K562 (cell line): ENCODE results near the gene C22orf42. TPM values are rescaled to one million over a fixed set of nuclear protein-coding genes. Genes with fewer than 3 reads are reported as not detected.

Experiments
- ATF3 ChIP-seq, 2 experiments: fragments of 450-650 bp in 1 of 2; sonication (generic) in 1 of 2; formaldehyde crosslinking in 1 of 2; IDR thresholded peaks in 1 of 2; conservative IDR thresholded peaks in 1 of 2; 2 replicates each; pipeline versions ENCODE4 v1.6.1 to v1.8.1; 2016 to 2023; ENCODE audit warnings: mild to moderate bottlenecking in 2 of 2, moderate library complexity in 2 of 2, inconsistent platforms in 1 of 2, missing genetic modification reagents in 1 of 2
- BHLHE40 ChIP-seq: IDR thresholded peaks from 2 replicates; pipeline ENCODE4 v1.6.1; 2011; ENCODE audit warnings: low read length, improper control_type of control experiment
- CHCHD3 ChIP-seq: fragments of 250-450 bp; sonication (Bioruptor Pico); IDR thresholded peaks from 2 replicates; pipeline ENCODE4 v2.1.2; 2022; ENCODE audit warnings: mild to moderate bottlenecking
- ESRRB ChIP-seq: fragments of 250-450 bp; sonication (Bioruptor Pico); IDR thresholded peaks from 2 replicates; pipeline ENCODE4 v1.5.0; 2020; ENCODE audit warnings: mild to moderate bottlenecking, moderate library complexity, borderline replicate concordance
- HEY1 ChIP-seq: fragments of 250-450 bp; sonication (Bioruptor Pico); IDR thresholded peaks from 2 replicates; pipeline ENCODE4 v1.5.0; 2020; ENCODE audit warnings: mild to moderate bottlenecking, moderate library complexity, borderline replicate concordance
- HNRNPK ChIP-seq: fragments of 200-400 bp; formaldehyde crosslinking; IDR thresholded peaks from one replicate; pipeline ENCODE4 v1.6.1; 2018; ENCODE audit warnings: mild to moderate bottlenecking, low read depth, low read length; ENCODE audit not compliant: poor library complexity, severe bottlenecking
- MAFK ChIP-seq: IDR thresholded peaks from 2 replicates; pipeline ENCODE4 v1.6.1; 2011; ENCODE audit warnings: low read length, improper control_type of control experiment
- ZNF140 ChIP-seq: fragments of 250-450 bp; sonication (Bioruptor Pico); IDR thresholded peaks from 2 replicates; pipeline ENCODE4 v1.8.0; 2021; ENCODE audit warnings: moderate library complexity, mild to moderate bottlenecking, inconsistent platforms
- polyA plus RNA-seq, 8 experiments: library from polyadenylated mRNA; depleted of rRNA in 4 of 8; stranded (reverse) in 5 of 8; unstranded in 3 of 8; fragments of >200 nt; fragmentation: Nextera tagmentation in 2 of 8; fragmentation: Illumina TruSeq in 1 of 8; extraction: Ambion mirVana in 2 of 8; extraction: Trizol in 1 of 8; gene quantifications; 2 replicates each; pipeline versions ENCODE4 v1.2.1 to v1.2.3, GENCODE V29; 2011 to 2014; ENCODE audit warnings: inconsistent platforms in 1 of 8, missing spikeins in 1 of 8
- total RNA-seq, 7 experiments: library from RNA; depleted of rRNA in 6 of 7; stranded (reverse); fragments of >200 nt in 6 of 7; fragmentation: Illumina TruSeq in 2 of 7; extraction: Trizol in 2 of 7; gene quantifications; 2 replicates each; pipeline versions ENCODE4 v1.2.1 to v1.2.3, GENCODE V29; 2011 to 2021; ENCODE audit warnings: low replicate concordance in 1 of 7

The C22orf42 gene
- total and polyA plus RNA-seq, 9 of the 15 experiments (the other 6 are each of a cell fraction or from before 2014, with no cell fraction given) = not detected

GRCh38 chr22:32207971-32208480 is 48.9 kb upstream of the C22orf42 start (continued):
- TF ChIP-seq ATF3 (IDR thresholded peaks at IDR 0.05) = no peak
- no peak for TF ChIP-seq ATF3 (CRISPR knock-in tag; conservative IDR thresholded peaks at IDR 0.05)
- no peak for TF ChIP-seq BHLHE40
- no peak for TF ChIP-seq MAFK
- TF ChIP-seq ZNF140 (CRISPR knock-in tag) = no peak
- TF ChIP-seq HNRNPK = no peak
- TF ChIP-seq ESRRB (CRISPR knock-in tag) = no peak
- no peak for TF ChIP-seq HEY1 (CRISPR knock-in tag)
- no peak for TF ChIP-seq CHCHD3 (CRISPR knock-in tag)
